CD4-positive, alpha-beta T cell treated with Interleukin-17A for 4 hours (primary cell): ENCODE data around the gene PTPRM.
"Not testable (repeated sequence)": the region's sequence is repeated elsewhere in the genome, so short reads cannot be mapped to it uniquely, and the experiment has no call there.

ENCODE experiments used
- DNase-seq: peaks from one replicate; pipeline ENCODE4 v3.0.0-alpha.2; 2020; ENCODE audit warnings: mixed read lengths

Gene PTPRM

GRCh38 chr18:7729868-7730267 lies 162.8 kb downstream of the PTPRM start:
- no peak for DNase-seq

- no peak for DNase-seq
Observed at GRCh38 chr18:7730682-7731081, 163.6 kb downstream of the PTPRM start.

- DNase-seq: no peak
Observed at GRCh38 chr18:7733642-7734041, 166.5 kb downstream of the PTPRM start.

GRCh38 chr18:7735196-7735595 lies 168.1 kb downstream of the PTPRM start:
- DNase-seq: no peak

- DNase-seq: no peak
Observed at GRCh38 chr18:7735626-7736175, 168.6 kb downstream of the PTPRM start.

GRCh38 chr18:7736526-7736925 lies 169.4 kb downstream of the PTPRM start:
- not testable (repeated sequence) for DNase-seq

- DNase-seq: no peak
Observed at GRCh38 chr18:7737550-7737949, 170.4 kb downstream of the PTPRM start.

GRCh38 chr18:7740821-7741220 lies 173.7 kb downstream of the PTPRM start:
- no peak for DNase-seq

- DNase-seq: no peak
Observed at GRCh38 chr18:7741640-7742039, 174.5 kb downstream of the PTPRM start.

GRCh38 chr18:7742224-7742623 lies 175.1 kb downstream of the PTPRM start:
- DNase-seq: no peak

GRCh38 chr18:7743256-7743655 lies 176.1 kb downstream of the PTPRM start:
- no peak for DNase-seq

GRCh38 chr18:7746106-7746505 lies 179.0 kb downstream of the PTPRM start:
- DNase-seq: no peak

GRCh38 chr18:7748251-7749007 lies 181.3 kb downstream of the PTPRM start:
- DNase-seq: no peak

GRCh38 chr18:7749008-7749405 lies 181.9 kb downstream of the PTPRM start:
- DNase-seq: no peak

- DNase-seq: no peak
Observed at GRCh38 chr18:7749510-7749981, 182.4 kb downstream of the PTPRM start.

- no peak for DNase-seq
Observed at GRCh38 chr18:7750095-7750663, 183.1 kb downstream of the PTPRM start.

GRCh38 chr18:7750966-7751365 lies 183.8 kb downstream of the PTPRM start:
- no peak for DNase-seq

- no peak for DNase-seq
Observed at GRCh38 chr18:7754258-7754657, 187.1 kb downstream of the PTPRM start.

GRCh38 chr18:7754725-7755181 lies 187.6 kb downstream of the PTPRM start:
- no peak for DNase-seq

- no peak for DNase-seq
Observed at GRCh38 chr18:7755753-7756475, 188.8 kb downstream of the PTPRM start.

- DNase-seq: no peak
Observed at GRCh38 chr18:7757175-7757574, 190.1 kb downstream of the PTPRM start.

GRCh38 chr18:7758764-7759163 lies 191.6 kb downstream of the PTPRM start:
- DNase-seq: no peak
